Activated CD4-positive, alpha-beta T cell treated with anti-CD3 and anti-CD28 coated beads, Interleukin-2, amount 50 U/mL, for 1 hour (primary cell): ENCODE results near the gene GALNT18.

ENCODE experiments used
- DNase-seq: peaks from one replicate; pipeline ENCODE4 v3.0.0-alpha.2; 2020

The GALNT18 gene

GRCh38 chr11:11292839-11293238, 329.0 kb downstream of the GALNT18 start:
- no peak for DNase-seq

DNA sequence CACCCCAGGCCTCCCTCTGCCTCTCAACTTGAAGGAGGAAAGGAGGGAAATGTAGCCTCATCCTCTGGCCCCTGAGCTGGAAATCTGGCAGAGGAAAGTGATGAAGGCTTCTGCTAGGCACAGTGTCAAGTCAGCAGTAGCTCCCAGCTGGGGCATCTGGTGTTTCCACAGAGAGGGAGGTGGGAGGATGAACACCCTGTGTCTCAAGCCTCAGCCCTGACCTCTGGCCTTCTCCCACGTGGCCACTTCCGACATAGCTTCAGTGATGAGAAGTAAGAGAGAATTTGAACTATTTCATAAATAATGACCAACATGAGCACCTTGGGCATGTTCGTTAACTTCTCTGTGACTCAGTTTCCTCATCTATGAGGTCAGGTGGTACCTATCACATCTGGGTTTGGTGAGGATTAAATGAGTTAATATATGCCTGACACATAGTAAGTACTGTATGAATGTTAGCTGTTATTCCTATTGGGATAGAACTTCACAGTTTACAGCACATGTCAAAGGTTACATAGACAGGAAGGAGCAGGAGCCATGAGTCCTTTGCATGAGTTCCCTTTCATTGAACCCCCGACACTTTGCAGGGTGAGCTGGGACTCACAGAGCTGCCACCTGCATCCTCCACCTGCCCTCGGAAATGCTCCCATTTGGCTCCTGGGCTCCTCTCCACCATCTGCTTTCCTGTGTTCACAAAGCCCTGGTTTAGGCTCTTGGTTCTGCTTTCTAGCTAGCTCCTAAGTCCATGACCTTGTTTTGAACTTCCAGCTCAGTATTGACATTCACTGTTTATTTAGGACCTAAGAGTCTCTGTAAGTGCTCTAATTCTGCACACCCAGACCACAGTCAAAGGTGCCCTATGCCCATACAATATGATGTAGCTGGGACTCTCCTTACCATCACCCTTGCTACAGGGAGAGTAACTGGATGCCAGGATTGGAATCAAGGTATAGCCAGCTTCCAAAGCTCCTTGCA, 330.5 kb downstream of the GALNT18 start:
- DNase-seq, result no peak

DNA sequence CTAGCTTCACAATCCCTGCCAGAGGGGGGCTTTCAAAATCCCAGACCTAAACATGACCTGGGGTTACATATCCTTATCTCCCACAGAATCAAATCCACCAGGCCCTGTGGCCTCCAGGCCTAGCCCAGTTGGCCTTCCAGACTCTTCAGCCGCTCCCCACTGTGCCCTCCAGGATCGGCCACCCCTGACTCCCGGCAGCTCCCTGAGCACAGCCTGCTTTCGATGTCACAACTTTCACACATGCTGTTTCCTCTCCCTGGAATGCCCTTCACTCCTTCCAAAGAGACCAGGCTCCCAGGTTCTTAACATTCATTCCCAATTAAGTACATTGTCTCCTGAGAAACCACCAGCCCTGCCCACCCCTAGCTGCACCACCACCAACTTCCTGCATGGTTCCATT, 331.5 kb downstream of the GALNT18 start:
- DNase-seq, result no peak

GRCh38 chr11:11289669-11290068, 332.1 kb downstream of the GALNT18 start:
- DNase-seq, result no peak

DNA sequence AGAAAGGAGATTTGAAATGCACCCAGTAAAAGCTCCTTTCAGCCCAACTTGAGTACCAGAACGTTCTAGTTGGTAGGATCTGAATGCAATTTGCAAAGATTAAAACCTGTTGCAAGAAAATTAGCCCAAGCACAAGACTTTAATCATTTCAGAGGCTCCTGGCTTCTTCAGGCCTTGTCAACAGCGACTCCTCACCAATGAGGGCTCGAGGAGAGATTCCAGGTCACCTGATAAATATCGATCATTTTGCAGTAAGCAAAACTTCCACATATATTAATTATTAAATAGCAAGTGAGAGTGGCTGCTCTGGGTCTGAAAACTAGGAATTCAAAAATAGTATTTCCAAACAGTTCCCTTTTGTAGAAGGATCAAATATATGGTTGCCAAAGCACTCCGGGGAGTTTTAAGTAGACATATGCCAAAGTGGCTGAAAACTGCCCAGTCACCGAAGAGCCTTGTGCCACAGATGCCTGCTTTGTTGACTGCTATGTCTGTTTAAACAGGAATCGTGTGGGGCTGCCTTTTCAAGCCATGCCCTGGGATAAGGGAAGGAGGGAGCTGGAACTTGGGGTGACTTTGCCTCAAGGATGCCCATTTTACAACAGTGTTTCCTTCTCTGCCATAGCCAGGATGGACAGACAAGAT, 332.7 kb downstream of the GALNT18 start:
- no peak for DNase-seq

- no peak for DNase-seq
These were observed 337.3 kb downstream of the GALNT18 start for GRCh38 chr11:11284481-11284880.

DNA sequence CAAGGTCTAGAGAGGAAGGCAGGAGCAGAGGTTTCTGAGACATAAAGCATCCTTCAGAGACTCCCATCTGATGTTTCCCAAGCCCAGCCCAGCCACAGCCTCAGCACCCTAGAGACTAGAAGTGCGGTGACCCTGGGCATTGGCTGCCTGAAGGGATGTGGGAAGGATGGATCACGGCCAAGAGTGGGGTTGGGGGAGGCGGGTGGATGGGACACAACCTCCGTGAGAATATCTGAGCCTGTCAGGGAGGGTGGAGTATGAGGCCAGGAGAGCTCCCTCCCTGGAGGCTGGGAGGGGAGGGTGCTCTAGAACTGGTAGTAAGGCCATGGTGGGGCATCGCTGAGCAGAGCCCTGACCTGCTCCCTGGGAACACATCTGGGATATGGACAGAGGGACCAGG, 340.2 kb downstream of the GALNT18 start:
- no peak for DNase-seq

DNA sequence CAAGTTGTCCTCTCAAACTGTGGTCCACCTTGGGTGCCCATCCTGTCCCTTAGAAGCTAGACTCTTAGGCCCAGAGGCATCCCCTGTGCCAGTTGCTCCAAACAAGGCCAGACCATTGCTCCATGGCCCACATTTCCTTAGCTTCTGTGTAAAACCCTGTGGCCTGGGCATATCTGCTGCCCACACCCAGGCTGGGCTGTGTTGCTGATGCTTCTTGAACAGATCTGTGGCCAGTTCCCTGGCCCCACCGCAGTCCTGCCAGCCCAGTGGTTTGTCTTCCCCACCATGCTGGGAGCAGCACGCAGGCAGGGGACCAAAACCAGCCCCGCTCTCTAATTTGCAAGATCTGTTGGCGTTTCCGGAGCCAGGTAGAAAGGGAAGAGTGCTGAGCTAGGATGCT, 341.0 kb downstream of the GALNT18 start:
- DNase-seq, result no peak

- no peak for DNase-seq
These were observed 341.7 kb downstream of the GALNT18 start for GRCh38 chr11:11279956-11280689.

DNA sequence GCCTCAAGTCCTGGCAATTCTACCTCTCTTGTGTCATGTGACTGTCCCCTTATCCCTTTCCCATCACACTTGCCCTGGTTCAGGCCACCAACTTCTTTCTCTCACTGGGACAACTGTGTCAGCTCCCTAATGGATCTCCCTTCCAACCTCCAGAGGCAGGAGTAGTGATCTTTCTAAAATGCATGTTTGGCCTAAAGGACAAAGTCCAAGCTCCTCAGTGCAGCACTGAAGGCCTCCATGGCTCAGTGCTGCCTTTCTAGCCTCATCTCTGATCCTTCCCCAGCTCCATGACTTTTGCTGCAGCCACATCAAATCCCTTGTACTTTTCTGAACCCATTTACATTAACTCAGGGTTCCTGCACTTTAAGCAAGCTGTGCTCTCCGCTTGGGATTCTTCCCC, 349.6 kb downstream of the GALNT18 start:
- DNase-seq, result no peak

- DNase-seq, result no peak
These were observed 351.5 kb downstream of the GALNT18 start for GRCh38 chr11:11270236-11270775.

DNA sequence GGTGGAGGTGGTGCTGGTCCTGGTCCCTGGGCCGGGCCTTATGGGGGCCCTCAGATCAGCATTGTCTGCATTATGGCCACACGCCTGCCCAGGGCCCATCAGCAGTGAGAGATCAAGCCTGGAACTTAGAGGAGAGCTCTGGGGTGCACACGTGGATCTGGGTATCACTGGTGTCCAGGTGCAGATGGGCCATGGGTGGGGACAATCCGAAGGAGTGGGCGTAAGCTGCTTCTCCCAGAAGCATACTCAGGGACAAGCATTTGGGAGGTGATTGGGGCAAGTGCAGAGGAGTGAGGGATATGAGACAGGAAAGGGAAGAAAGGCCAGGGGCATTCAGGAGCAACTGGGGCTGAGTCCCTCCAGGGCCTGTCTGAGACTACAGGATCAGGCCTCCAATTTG, 353.1 kb downstream of the GALNT18 start:
- DNase-seq, result no peak

- no peak for DNase-seq
These were observed 353.7 kb downstream of the GALNT18 start for GRCh38 chr11:11268119-11268518.

GRCh38 chr11:11267312-11267711, 354.5 kb downstream of the GALNT18 start:
- DNase-seq, result no peak

DNA sequence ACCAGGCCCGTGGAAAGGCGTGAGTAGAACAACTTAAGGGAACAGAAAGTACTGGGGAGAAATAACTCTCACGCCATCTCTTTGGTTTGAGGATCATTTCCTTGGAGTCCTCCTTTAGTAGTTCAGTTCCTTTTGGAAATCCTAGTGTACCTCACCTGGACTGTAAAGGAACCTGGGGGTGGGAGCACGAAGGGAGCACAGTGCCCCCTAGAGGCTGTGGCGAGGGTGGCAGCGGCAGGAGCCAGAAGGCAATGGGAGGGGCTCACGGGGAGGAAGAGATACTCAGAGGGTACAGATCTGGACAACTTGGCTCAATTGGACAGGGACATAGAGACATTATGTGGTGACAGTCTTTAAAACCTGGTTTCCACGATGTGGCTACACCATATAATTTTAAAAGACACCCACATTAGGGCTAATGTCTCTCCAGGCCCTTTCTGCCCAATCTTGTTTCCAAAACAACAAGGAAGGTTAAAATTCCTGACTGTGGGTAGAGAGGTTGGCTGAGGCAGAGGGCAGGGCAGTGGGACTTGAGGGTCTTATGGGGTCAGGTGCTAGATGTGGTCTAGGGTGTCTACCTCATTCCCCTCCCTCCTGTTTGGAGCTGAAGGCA, 355.7 kb downstream of the GALNT18 start:
- peak; percentile 61 for DNase-seq

DNA sequence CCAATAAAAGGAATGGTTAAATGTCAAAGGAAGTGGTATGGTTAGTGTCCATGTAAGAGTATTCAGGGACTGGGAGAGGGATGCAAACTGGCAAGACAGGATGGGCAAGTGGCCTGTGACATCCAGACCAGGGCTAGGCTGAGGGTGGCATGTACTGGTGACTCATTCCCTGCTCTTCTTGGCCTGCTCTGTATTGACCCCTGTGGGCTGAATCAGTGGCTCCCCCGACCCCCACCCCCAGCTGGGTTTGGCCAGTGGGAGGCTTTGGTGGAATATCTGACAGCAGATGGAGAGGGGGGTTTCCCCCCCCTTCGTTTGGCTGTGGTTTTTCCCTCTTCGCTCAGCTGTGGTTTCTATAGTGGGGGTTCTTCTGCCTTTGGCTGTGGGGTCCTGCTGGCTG, 356.5 kb downstream of the GALNT18 start:
- DNase-seq, result no peak

DNA sequence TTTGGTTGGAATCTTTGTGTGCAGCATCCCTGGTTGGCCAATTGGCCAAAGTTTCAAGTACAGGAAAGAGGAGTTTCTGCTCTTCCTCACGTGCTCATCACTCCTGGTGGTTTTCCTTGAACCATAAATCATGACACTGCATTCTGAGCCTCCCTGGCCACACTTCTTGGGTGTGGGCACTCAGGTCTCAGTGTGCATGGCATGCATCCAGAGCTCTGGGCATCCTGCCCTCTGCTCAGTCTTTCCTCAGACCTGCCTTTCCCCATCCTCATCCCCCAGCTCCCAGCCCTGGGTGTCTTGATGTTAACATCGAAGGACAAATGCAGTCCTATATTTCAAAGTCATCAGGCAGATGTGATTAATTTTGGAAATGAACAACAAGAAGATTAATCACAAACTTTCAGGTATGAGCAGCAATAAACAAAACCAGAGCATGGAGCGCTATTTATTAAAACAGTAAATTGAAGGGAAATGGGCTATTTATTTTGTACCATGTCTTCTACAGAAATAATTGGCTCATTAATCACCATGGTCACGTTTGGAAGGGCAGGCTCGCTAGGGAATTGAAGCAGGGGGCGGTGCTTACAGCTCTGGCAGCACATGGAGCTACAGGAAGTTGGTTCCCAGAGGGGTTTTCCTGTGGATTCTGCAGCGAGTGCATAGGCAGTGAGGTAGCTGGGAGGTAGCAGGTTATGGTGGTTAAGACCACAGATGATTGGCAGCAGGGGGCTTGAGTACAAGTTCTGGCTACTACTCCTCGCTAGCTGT, 358.4 kb downstream of the GALNT18 start:
- DNase-seq, result no peak

DNA sequence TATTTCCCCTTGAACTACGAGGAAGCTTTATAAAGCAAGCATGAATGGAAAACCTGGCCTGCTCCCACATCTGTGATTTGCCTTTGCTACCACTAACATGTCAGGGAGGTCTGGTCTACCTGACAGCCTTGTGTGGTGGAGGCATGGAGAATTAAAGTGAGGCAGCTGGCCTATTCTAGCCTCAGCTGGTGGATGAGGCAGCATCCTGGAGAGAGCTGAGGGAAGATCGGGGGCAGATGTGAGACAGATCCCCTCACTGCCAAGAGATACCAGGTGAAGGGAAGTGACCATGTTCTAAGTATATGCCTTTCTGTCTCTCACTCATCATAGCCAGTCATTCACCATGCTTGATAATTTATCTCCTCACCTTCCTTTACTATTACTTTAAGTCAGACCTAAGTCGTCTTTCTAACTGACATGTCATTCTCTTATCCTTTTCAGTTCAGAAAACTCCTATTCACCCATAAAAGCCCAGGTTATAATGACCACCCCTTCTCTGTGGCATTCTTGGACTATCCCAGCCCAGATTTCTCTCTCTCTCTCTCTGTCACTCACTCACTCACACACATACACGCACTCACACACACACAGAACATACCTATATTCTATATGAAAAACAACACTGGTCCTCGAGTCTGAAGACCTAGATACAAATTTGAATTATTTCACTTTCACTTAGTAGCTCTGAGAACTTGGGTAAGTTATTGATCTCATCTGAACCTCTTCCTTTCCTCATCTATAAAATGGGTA, 359.5 kb downstream of the GALNT18 start:
- no peak for DNase-seq

- no peak for DNase-seq
These were observed 360.2 kb downstream of the GALNT18 start for GRCh38 chr11:11261629-11262028.

DNA sequence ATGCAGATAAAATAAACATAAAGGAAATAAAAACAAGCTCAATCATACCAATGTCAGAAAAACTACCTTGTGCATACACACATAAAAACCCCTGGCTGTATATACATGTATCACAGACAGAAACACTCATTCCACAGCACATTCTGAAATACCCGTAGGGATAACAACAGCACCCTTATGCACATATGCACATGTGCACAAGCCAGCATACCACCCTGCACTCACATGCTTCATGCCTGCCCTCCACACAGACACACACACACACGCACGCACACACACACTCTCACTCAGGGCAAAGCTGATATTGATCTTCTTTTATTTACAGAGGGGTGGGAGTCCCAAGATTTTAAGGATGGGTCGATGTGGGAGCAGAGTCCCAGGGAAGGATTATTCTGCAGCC, 360.9 kb downstream of the GALNT18 start:
- no peak for DNase-seq

- no peak for DNase-seq
These were observed 367.8 kb downstream of the GALNT18 start for GRCh38 chr11:11253995-11254394.
